22Rv1 (cell line): Measurements from ENCODE around the gene IQCK.

ENCODE experiments used
- H3K27ac ChIP-seq: fragments of 450-650 bp; 2 replicates; pipeline ENCODE4 v1.5.1; 2017
- CTCF ChIP-seq: fragments of 450-650 bp; IDR thresholded peaks from 2 replicates; pipeline ENCODE4 v1.5.1; 2017; ENCODE audit warnings: mild to moderate bottlenecking
- ZFX ChIP-seq: fragments of 450-650 bp; IDR thresholded peaks from 2 replicates; pipeline ENCODE4 v1.6.1; 2017; ENCODE audit warnings: antibody characterized with exemption, borderline replicate concordance

The IQCK gene

GRCh38 chr16:19712418-19713058 is 5.5 kb upstream of the IQCK start:
- no peak overlapping the region for H3K27ac ChIP-seq
- no peak for TF ChIP-seq CTCF
- no peak for TF ChIP-seq ZFX

GRCh38 chr16:19713697-19714096 is 4.4 kb upstream of the IQCK start:
- TF ChIP-seq CTCF (no peak), ZFX (no peak)

GRCh38 chr16:19715566-19715965 is 2.5 kb upstream of the IQCK start:
- TF ChIP-seq ZFX (no peak), CTCF (no peak)
- H3K27ac ChIP-seq, result peak overlapping the region; percentile 88; the same call in 1 of the 2 replicates

More at GRCh38 chr16:19713697-19714096, 4.4 kb upstream of the IQCK start:
- H3K27ac ChIP-seq, result no peak overlapping the region

- TF ChIP-seq CTCF (no peak), ZFX (no peak)
- H3K27ac ChIP-seq, result peak overlapping the region; percentile 88
Measured at GRCh38 chr16:19716183-19716582, 1.9 kb upstream of the IQCK start.

GRCh38 chr16:19716728-19717127 is 1.3 kb upstream of the IQCK start:
- H3K27ac ChIP-seq, result peak overlapping the region; percentile 88

GRCh38 chr16:19717314-19717713 is 757 bp upstream of the IQCK start:
- TF ChIP-seq CTCF (no peak), ZFX (no peak)
- H3K27ac ChIP-seq, result peak overlapping the region; percentile 88

GRCh38 chr16:19718624-19718965 is 524 bp downstream of the IQCK start:
- H3K27ac ChIP-seq, result peak overlapping the region; percentile 88
- TF ChIP-seq CTCF (no peak), ZFX (no peak)
